NCI-H748 (cell line): Measurements from ENCODE around the gene ZNF791.
"Not testable (repeated sequence)": the region's sequence is repeated elsewhere in the genome, so short reads cannot be mapped to it uniquely, and the experiment has no call there.

Source experiments
- DNase-seq: peaks from one replicate; lab custom pipeline; 2025; ENCODE audit not compliant: unreplicated experiment; lab: John Stamatoyannopoulos, UW

The ZNF791 gene

DNA sequence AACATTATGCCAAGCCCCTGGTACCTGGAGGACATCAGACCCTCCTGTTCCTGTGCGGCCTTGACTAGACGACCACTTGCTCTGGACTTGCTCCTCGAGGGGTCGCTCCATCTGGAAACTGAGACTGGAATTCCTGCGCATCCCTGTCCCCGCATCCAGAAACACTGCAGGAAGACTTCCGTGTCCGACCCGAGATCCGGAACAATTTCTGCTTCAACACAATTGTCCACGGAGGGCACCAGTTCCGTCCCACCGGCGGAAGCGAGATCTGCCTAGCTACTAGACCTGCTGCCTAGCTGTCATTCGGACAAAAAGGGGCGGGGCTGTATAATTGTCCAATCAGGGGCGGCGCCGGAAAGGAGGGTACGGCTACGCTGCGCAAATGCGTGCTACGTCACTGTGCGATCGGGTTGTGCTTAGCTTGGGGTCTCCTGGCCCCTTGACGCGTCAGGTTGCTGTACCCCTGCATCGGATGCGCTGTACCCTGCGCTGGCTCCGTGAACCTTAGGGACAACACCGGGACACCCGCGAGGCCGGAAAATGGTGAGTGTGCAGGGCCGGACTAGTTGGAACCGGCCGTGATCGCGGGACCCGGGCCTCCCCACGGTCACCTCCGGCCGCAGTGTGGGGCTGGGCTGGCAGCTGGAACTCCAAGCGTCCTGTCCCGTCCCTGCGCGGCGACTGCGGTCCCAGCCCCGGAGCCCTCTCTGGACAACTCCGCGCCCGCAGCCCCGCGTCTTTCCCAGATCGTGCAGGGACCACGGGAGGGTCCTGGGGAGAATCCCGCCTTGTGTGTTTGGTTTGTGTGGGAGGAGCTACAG lies at the start of gene ZNF791, which contains the start of gene ZNF490:
ZNF791 (plus strand) TSS at position 381 of the 821 bp plus-strand sequence; CDS start at position 541, 160 bp downstream.
ZNF490 (minus strand) TSS at position 274 of the 821 bp plus-strand sequence; CDS start at position 141, 133 bp downstream.
- peak; percentile 96 for DNase-seq

DNA sequence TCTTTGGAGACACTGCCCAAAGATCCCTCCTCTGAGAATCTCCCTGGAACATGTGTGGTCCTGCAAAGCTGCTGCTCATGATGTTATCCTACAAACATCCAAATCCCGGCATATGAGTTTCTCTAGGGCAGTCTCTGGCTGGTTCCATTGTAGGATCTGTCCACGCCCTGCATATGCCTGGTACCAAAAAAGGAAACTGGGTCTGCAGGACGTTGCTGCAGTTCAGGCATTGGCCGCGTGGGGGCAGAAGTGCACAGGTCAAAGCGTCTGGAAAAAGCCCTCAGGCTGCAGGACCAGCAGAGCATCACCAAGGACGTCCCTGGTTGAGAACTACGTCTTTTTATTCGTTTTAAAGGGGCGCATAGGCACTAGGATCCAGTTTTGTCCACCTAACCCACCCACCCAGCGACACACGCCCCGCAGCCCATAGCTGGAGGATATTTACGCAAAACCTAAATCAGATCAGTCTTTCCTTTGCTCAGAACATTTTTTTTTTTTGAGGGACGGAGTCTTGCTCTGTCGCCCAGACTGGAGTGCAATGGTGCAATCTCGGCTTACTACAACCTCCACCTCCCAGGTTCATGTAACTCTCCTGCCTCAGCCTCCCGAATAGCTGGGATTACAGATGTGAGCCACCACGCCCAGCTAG lies 46.6 kb upstream of the ZNF791 start:
- peak; percentile 79 for DNase-seq

DNA sequence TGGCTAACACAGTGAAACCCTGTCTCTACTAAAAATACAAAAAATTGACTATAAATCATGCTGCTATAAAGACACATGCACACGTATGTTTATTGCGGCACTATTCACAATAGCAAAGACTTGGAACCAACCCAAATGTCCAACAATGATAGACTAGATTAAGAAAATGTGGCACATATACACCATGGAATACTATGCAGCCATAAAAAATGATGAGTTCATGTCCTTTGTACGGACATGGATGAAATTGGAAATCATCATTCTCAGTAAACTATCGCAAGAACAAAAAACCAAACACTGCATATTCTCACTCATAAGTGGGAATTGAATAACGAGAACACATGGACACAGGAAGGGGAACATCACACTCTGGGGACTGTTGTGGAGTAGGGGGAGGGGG lies 44.3 kb upstream of the ZNF791 start:
- not testable (repeated sequence) for DNase-seq

DNA sequence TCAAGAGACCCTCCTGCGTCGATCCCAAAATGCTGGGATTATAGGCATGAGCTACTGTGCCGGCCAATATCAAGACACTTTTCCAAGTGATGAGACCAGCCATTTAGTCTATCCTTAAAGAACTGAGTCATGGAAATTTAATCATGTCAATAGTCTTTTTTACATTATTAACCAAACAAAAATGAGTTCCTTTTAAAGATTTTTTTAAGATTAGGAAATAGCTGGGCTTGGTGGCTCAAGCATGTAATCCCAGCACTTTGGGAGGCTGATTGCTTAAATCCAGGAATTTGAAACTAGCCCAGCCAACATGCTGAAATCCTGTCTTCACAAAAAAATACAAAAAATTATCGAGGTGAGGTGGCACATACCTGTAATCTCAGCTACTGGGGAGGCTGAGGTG lies 42.8 kb upstream of the ZNF791 start:
- no peak for DNase-seq

DNA sequence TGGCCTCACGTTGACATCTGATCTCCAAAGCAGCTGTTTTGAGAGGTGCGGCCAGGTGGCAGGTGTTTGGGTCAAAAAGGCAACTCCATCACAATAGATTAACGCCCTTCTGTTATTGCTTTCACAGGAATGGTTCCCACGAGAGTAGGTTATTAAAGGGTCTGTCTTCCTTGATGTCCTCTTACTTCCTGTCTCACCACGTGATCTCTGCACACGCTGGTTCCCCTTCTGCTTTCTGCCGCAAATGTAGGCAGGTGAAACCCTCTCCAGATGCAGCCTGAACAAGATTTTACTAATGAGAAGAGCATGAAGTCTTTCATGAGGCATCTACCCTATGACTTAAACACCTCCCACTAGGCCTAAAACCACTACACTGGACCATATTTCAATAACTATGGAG lies 36.7 kb upstream of the ZNF791 start:
- DNase-seq, result peak; percentile 91

DNA sequence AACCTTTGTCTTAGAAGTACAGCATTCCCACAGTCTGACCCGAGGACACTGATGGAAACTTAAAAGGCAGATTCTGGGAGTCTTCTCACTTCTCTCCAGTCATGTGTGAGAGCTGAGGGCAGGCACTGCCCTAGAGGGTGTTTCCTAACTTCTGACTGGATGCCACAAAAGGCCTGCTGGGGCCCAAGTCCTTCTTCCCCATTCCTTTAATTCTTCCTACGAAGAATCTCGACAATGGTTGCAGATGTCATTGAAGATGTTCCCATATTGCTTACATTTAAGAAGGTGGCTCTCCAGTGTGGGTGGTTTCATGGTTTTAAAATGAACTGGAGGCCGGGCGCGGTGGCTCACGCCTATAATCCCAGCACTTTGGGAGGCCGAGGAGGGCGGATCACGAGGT lies 32.1 kb upstream of the ZNF791 start:
- no peak for DNase-seq

DNA sequence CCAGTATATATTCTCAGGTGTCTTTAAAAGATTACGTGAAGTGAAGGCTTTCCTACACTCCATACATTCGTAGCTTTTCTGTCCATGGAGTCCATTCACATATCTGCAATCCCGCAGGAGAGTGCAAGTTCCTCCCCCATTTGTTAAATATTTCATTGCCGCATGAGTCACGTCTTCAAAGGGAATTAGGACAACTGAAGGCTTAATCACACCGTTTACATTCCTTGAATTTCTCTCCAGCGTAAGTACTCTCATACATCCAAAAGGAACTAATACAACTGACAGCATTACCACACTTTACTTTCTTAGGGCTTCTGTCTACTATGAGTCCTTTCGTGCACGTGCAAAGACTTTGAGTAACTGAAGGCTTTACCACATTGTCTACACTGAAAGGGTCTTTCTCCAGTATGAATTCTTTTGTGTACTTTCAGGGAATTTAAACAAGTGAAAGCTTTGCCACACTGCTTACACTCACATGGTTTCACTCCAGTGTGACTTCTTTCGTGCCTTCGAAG lies 30.5 kb upstream of the ZNF791 start:
- DNase-seq, result no peak

DNA sequence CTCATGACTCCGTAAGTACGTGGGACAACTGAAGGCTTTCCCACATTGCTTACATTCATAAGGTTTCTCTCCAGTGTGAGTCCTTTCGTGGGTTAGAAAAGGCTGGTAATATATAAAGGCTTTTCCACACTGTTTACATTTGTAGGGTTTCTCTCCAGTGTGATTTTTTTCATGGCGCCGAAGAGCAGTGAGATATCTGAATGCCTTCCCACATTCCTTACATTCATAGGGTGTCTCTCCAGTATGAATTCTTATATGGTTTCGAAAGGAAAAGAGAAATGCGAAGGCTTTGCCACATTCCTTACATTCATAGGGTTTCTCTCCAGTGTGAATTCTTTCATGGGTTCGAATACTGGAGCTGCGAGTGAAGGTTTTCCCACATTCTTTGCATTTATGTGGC lies 29.6 kb upstream of the ZNF791 start:
- DNase-seq, result no peak

DNA sequence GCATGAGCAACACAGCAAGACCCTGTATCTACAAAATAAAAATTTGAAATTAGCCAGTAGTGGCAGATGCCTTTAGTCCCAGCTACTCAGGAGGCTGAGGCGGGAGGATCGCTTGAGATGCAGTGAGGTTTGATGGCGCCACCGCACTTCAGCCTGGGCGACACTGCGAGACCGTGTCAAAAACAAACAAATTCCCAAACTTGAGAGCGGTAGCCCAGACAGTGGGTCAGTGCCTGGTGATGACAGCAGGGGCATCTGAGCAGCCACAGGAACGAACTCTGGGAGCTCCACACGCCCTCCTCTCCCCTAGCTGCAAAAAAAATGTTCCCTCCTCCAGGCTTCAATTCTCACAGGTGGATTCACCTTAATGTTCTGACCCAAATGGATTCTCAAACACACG lies 14.2 kb upstream of the ZNF791 start:
- no peak for DNase-seq

DNA sequence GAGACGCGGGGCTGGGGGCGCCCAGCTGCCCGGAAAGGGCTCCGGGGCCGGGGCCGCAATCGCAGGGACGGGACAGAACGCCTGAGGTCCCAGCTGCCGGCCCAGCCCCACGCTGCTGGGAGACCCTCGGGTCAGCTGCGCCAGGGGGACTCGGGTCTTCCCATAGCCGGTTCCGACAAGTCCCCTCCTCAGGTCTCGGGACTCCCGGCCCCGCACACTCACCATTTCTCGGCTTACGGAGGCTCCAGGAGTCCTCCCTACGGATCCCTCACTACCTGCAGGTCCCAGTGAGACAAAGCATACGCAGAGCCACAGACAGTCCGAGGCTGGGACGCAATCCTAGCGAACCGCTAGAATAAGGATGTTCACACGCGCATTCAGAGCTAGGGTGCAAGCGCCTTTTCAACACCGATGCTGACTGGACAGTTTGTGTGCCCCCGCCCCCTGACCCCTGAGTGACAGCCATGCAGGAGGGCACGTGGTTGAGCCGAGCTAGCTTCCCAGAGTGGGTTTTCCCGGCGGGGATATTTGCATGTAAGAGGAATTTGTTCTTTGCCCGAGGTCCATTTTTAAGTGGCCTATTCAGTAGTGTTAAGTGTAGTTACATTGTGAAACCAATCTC lies 13.7 kb upstream of the ZNF791 start:
- no peak for DNase-seq

DNA sequence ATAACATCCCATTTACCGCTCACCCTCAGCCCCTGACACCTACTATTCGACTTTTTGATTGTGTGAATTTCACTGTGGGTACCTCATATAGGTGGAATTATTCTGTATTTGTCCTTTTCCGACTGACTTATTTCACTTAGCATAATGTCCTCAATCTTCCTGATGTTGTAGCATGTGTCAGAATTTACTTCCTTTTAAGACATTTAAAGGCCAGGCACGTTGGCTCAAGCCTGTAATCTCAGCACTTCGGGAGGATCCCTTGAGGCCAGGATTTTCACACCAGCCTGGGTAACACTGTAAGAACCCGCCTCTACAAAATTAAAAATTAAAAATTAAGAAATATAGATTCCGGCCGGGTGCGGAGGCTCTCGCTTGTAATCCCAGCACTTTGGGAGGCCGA lies 13.1 kb upstream of the ZNF791 start:
- DNase-seq, result no peak

DNA sequence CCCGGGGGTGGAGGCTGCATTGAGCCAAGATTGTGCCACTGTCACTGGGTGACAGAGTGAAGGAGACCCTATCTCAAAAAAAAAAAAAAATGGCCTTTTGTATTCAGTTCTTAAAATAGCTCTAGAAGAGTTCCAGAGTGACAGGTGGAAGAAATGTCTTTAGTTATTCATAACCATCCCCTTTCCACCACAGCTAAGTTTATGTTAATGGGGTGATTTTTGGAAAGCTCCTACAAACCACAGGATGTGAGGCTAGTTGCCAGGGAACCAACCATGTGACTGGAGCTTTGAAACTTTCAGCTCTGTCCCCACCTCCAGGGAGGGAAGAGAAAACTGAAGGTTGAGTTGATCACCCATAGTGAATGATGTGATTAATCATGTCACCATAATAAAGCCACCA lies 7.0 kb upstream of the ZNF791 start:
- DNase-seq, result no peak

DNA sequence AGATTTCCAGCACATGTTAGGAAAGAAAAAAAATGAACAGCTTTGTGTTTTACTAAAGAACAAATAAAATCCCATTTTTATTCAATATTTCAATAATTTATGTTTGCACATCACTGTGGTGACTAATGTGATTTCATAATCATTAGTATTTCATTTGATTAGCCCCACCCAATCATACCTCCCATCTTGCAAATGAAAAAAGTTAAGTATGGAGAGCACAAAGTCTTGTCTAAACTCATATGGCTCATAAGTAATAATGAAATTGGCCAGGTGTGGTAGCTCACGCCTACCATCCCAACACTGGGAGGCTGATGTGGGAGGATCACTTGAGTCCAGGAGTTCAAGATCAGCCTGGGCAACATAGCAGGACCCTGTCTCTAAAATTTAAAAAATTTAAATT lies 3.9 kb upstream of the ZNF791 start:
- no peak for DNase-seq

DNA sequence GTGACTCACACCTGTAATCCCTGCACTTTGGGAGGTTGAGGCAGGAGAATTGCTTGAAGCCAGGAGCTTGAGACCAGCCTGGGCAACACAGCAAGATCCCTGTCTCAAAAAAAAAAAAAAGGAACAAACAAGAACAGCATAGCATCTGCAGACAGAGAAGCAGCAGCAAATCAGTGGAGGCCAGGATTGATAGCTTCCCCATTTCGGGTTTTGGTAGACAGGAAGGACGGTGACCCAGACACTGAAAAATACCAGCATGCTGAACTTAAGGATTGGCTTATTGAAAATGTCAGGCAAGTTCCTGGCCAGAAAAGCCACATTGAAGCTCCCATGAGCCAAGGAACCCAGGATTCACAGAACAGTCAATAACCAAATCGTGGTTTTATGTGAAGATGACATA lies 3.1 kb upstream of the ZNF791 start:
- DNase-seq, result no peak

DNA sequence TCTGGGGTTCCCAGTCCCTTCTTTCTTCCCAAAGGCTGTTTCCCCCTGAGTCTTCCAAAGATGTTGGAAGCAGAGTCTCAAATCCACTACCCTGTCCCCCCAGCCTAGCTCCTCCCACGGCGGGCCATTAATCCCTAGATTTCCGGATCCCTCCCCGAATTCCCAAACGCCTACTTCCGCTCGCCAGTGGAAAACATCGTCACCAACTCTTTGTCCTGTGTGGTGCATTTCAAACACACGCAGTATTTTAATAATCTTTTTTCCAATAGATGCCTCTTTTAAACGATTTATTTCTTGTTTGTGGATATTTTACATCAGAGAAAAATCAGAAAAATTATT lies 610 bp downstream of the ZNF791 start:
- peak; percentile 77 for DNase-seq

DNA sequence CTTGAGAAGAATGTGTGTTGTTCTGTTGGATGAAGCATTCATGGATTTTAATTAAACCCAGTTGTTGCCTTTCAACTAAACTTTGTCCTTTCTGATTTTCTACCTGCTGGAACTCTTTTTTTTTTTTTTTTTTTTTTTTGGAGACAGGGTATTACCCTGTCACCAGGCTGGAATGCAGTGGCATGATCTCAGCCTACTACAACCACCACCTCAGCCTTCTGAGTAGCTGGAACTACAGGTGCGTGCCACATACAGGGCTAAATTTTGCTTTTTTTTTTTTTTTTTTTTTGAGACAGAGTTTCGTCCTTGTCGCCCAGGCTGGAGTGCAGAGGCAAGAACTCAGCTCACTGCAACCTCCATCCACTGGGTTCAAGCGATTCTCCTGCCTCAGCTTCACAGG lies 6.9 kb downstream of the ZNF791 start:
- no peak for DNase-seq

DNA sequence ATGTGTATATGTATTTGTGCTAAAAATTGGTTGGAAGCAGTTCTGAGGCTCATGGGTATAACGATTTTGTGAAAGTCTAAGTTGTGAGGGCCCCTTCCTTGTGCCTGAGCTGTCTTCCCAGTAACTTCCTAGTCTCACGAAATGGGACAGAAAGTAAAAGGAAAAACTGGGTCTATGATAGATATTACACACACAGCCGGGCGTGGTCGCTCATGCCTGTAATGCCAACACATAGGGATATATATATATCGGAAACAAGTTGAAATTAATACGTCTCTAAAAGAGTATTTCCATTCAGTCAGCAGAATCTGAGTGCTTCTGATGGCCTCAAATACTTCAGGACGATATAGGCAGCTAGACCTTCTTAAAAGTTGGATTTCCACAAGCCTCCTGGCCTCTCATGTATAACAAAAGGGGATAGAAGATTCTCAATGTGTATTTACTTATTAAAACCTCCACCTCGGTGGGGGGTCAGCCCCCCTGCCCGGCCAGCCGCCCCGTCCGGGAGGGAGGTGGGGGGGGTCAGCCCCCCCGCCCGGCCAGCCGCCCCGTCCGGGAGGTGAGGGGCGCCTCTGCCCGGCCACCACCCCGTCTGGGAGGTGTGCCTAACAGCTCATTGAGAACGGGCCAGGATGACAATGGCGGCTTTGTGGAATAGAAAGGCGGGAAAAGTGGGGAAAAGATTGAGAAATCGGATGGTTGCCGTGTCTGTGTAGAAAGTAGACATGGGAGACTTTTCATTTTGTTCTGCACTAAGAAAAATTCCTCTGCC lies 10.7 kb downstream of the ZNF791 start:
- DNase-seq, result not testable (repeated sequence)

DNA sequence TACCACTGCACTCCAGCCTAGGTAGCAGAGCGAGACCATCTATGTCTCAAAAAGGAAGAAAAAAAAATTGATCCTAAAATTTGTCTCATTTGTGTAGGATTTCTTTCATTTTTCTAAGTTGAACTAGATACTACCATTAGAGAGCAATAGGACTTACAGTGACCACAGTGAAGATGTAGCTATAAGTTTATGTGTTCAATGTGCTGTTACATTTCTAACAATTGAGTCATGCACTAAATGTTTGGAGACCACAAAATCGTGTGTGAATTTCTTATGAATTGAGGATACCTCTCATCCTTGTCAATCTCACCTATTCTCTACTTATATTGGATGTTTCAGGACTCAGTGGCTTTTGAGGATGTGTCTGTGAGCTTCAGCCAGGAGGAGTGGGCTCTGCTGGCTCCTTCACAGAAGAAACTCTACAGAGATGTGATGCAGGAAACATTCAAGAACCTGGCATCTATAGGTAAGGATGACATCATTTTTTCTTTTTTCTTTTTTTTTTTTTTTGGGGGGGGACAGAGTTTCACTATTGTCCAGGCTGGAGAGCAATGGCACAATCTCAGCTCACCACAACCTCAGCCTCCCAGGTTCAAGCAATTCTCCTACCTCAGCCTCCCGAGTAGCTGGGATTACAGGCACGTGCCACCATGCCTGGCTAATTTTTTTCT lies 12.8 kb downstream of the ZNF791 start:
- DNase-seq, result no peak

DNA sequence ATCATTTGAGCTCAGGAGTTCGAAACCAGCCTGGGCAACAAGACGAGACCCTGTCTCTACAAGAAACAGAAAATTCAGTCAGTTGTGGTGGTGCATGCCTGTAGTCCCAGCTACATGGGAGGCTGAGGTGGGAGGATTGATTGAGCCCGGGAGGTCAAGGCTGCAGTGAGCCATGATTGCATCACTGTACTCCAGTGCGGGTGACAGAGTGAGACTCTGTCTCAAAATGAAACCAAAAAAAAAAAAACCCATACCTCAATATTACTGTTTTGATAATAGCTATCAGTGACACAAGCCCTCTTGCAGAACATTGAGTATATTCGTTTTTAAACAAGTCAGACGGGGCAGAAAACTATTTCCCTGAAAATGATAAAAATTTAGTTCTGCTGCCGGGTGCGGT lies 16.2 kb downstream of the ZNF791 start:
- no peak for DNase-seq
